COLO668 (cell line): ENCODE measurements around the gene ABLIM3.

Experiments used
- DNase-seq: peaks from one replicate; lab custom pipeline; 2025; ENCODE audit not compliant: unreplicated experiment; lab: John Stamatoyannopoulos, UW

Gene ABLIM3

GRCh38 chr5:149278451-149279210 lies 137.3 kb downstream of the ABLIM3 start:
- no peak for DNase-seq

- no peak for DNase-seq
Observed at GRCh38 chr5:149279661-149280060, 138.4 kb downstream of the ABLIM3 start.

- DNase-seq, result no peak
Observed at GRCh38 chr5:149280124-149280523, 138.8 kb downstream of the ABLIM3 start.

- no peak for DNase-seq
Observed at GRCh38 chr5:149280802-149281201, 139.5 kb downstream of the ABLIM3 start.

GRCh38 chr5:149282027-149282965 lies 141.0 kb downstream of the ABLIM3 start:
- DNase-seq, result no peak

- no peak for DNase-seq
Observed at GRCh38 chr5:149282966-149283332, 141.7 kb downstream of the ABLIM3 start.

- DNase-seq, result peak; percentile 28
Observed at GRCh38 chr5:149283626-149284480, 142.6 kb downstream of the ABLIM3 start.

- no peak for DNase-seq
Observed at GRCh38 chr5:149284501-149284900, 143.2 kb downstream of the ABLIM3 start.

- DNase-seq, result no peak
Observed at GRCh38 chr5:149285153-149285552, 143.9 kb downstream of the ABLIM3 start.

- DNase-seq, result no peak
Observed at GRCh38 chr5:149288436-149288835, 147.1 kb downstream of the ABLIM3 start.

- no peak for DNase-seq
Observed at GRCh38 chr5:149289301-149289700, 148.0 kb downstream of the ABLIM3 start.

GRCh38 chr5:149294872-149295829 lies 153.9 kb downstream of the ABLIM3 start:
- no peak for DNase-seq

GRCh38 chr5:149297340-149298025 lies 156.2 kb downstream of the ABLIM3 start:
- DNase-seq, result no peak

GRCh38 chr5:149298163-149298562 lies 156.9 kb downstream of the ABLIM3 start:
- no peak for DNase-seq

- no peak for DNase-seq
Observed at GRCh38 chr5:149298842-149299404, 157.6 kb downstream of the ABLIM3 start.

GRCh38 chr5:149299451-149300054 lies 158.3 kb downstream of the ABLIM3 start:
- no peak for DNase-seq

GRCh38 chr5:149300441-149300840 lies 159.1 kb downstream of the ABLIM3 start:
- DNase-seq, result no peak

GRCh38 chr5:149301049-149301743 lies 159.9 kb downstream of the ABLIM3 start:
- DNase-seq, result no peak
